ENCODE results near the gene UBXN7. TPM values are rescaled to one million over a fixed set of nuclear protein-coding genes. Genes with fewer than 3 reads are reported as not detected.

Gene UBXN7
- total and polyA plus RNA-seq, 9 of the 15 experiments (the other 6 are each of a cell fraction or from before 2014, with no cell fraction given): 3.5 to 44.6 (median 13.4) TPM

GRCh38 chr3:196432137-196432879, at the start of gene UBXN7 (continued):
- TF ChIP-seq FOXP4 (CRISPR knock-in tag; IDR thresholded peaks at IDR 0.05; ENCODE audit: borderline replicate concordance) (0 out of 2 replicates have a peak, but pooled peaks have one; percentile 46), NCOR1 (IDR thresholded peaks at IDR 0.05) (peak; percentile 18; the same call in 1 of the 2 replicates), SRSF1 (IDR thresholded peaks at IDR 0.05; ENCODE audit: low read depth, low read length) (no peak), MTF1 (CRISPR knock-in tag; IDR thresholded peaks at IDR 0.05; ENCODE audit: borderline replicate concordance) (no peak), ARNT (IDR thresholded peaks at IDR 0.05) (no peak), ZNF253 (CRISPR knock-in tag; conservative IDR thresholded peaks at IDR 0.05) (no peak), RBM14 (IDR thresholded peaks at IDR 0.05; ENCODE audit: borderline replicate concordance, insufficient read depth, low read depth, low read length) (no peak), AFF4 (CRISPR knock-in tag; IDR thresholded peaks at IDR 0.05) (peak; percentile 74), RNF219 (CRISPR knock-in tag; IDR thresholded peaks at IDR 0.05) (no peak), CUX1 (CRISPR knock-in tag; IDR thresholded peaks at IDR 0.05) (no peak)

Measured in K562 (cell line).